GM18873 (cell line): ENCODE measurements around the gene ACSF2.

Experiments used
- ATAC-seq: cut with Tn5 transposase; IDR thresholded peaks from one replicate; pipeline ENCODE4 v1.9.1; 2021; ENCODE audit warnings: mild to moderate bottlenecking, moderate library complexity, moderate number of reproducible peaks; ENCODE audit not compliant: unreplicated experiment, low FRiP score

The ACSF2 gene

GRCh38 chr17:50432125-50432762 is 6.2 kb downstream of the ACSF2 start:
- ATAC-seq: no peak

DNA sequence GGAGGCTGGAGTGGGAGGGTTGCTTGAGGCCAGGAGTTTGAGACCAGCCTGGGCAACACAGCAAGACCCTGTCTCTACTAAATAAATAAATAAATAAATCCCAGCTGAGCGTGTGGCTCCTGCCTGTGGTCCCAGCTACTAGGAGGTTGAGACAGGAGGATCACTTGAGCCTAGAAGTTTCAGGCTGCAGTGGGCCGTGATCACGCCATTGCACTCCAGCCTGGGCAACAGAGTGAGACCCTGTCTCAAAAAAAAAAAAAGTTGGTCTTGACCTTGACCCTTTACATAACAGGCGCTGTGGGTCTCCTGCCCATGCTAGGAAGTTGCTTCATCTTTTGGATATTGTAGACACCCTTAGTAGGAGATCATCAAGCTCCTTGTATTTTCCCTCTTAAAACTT is 11.4 kb downstream of the ACSF2 start:
- no peak for ATAC-seq

- ATAC-seq: no peak
Observed at GRCh38 chr17:50439008-50439407, 13.0 kb downstream of the ACSF2 start.

GRCh38 chr17:50440172-50440837 is 14.3 kb downstream of the ACSF2 start:
- no peak for ATAC-seq

GRCh38 chr17:50440838-50441829 is 15.1 kb downstream of the ACSF2 start:
- ATAC-seq: no peak

- ATAC-seq: no peak
Observed at GRCh38 chr17:50443505-50443974, 17.5 kb downstream of the ACSF2 start.

- ATAC-seq: no peak
Observed at GRCh38 chr17:50444841-50445715, 19.1 kb downstream of the ACSF2 start.

DNA sequence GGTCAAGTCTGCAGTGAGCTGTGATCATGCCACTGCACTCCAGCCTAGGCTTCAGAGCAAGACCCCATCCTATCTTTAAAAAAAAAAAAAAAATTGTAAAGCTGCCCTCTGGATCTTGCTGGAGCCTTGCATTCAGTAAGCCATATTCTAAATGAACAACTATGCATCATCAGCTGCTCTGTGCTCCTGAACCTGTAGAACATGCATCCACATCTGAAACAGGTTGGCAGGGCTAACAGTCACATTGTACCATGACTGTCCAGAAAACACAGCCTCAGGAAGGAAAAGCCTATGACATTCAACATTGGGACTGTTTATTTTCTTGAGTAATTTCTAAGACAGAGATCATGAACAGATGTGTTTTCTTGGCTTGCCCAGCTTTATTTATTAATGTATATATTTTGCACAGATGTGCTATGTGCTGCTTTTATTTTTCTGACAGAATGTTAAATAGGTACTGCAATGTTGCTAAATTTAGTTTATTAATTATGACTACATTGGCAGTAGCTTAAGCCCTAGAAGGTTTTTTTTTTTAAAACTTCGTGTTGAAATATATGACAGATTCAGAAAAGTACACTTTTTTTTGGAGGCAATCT is 19.8 kb downstream of the ACSF2 start:
- ATAC-seq: no peak

- ATAC-seq: no peak
Observed at GRCh38 chr17:50447870-50448595, 22.0 kb downstream of the ACSF2 start.

DNA sequence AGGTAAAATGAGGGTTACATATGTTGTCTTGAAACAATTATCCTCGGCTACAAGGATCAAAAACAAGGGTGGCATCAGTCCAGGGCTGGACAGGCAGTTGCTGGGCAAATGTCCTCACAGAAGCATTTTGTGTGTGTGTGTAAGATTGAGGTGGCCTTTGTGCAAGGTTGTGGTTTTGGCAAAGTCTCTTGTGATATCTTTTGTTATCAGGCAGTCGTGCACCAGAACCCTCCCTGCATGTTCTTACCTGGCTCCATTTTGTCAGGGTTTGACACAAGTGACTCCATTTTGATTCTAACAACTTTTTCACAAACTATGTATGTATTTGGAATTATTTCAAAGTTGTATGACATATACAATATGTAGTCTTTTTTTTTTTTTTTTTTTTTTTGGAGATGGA is 22.6 kb downstream of the ACSF2 start:
- no peak for ATAC-seq

DNA sequence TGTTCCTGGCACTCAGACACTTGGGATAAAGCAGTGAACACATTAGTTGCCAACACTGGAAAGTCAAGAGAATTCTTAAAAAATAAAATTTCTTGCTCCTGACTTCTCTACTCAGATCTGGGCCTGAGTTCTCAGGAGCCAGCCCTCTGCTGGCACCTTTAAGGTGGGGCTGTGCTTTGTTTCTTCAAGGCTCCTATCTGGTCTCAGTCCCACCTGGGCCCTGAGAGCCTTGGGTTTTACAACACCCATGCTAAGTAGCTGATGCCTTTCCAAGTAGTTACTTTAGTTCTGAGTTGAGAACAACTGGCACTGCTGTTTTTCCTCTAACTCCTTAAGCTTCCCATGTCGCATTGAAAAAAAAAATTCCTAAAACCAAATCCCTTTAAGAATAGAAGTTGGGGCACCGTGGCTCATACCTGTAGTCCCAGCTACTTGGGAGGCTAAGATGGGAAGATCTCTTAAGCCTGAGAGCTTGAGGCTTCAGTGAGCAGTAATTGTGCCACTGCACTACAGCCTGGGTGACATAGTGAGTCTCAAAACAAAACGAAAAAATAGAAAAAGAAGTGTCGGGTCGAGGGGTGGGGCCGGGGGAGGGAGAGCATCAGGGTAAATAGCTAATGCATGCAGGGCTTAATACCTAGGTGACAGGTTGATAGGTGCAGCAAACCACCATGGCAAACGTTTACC is 26.1 kb downstream of the ACSF2 start:
- ATAC-seq: no peak

DNA sequence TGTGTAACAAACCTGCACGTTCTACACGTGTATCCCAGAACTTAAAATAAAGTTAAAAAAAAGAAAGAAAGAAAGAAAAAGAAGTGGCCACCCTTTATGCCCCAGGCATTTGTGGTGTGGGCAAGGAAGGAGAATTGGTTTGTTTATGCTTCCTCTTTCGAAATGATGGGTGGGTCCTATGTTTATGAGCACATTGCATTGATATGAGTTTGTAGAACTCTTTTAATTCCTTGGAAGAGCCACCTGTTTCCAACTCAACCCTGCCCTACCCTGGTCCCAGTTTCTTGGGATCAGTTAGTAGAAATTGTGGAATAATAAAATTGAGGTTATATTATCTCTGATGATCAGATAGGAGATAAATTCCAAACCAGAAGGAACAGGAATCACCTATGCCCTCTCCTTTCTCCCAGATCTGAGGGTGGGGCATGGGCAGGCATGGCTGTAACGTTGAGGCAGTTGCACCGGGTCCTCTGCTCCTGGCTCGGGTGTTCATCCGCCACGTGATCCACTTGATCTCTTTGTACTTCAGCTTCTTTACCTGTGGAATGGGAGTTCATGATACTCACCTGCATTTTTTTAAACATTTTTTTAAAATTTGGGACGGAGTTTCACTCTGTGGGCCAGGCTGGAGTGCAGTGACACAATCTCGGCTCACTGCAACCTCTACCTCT is 26.7 kb downstream of the ACSF2 start:
- ATAC-seq: no peak

- no peak for ATAC-seq
Observed at GRCh38 chr17:50453901-50454300, 27.9 kb downstream of the ACSF2 start.

- no peak for ATAC-seq
Observed at GRCh38 chr17:50457621-50458020, 31.6 kb downstream of the ACSF2 start.

DNA sequence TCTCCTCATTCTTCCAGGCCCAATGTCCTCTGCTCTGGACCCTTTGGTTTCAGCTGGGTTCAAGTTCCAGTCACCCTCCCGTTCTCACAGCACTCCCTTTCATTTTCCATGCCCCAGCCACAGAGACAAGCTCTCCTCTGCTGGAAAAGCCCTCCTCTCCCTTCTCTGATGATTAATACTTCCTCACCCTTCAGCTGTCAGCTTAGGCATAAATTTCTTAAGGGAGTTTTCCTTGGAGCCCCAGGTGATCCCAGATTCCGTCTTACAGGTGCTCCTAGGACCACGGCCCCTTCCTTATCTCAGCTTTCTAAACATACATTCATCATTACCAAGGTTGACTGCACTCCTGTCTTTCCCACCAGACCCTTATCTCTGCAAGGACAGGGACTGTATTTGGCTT is 32.3 kb downstream of the ACSF2 start:
- no peak for ATAC-seq

- no peak for ATAC-seq
Observed at GRCh38 chr17:50458701-50459676, 33.0 kb downstream of the ACSF2 start.

DNA sequence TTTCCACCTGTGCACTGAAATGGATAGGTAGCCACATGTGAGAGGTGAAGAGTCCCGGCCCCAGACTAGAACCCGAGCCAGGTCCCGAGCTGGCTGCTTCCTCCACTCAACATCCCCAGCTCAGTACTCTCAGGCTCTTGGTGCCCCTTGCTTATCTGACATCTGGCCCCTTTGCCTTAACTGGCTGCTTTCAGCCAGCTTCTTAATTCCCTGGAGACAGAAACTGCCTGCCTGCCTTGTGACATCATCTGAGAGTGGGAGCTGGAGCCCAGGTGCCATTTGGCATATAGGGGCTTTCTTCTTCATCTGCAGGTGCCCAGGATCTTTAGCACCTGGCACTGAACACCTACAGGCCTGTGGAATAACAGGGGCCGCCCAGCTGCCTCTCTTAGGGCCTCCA is 33.7 kb downstream of the ACSF2 start:
- no peak for ATAC-seq
